ENCODE measurements around the gene TRIO. TPM values are rescaled to one million over a fixed set of nuclear protein-coding genes. Genes with fewer than 3 reads are reported as not detected.

TRIO gene
- total RNA-seq, 1 donor from 2014 or later: 89.8 TPM

DNA sequence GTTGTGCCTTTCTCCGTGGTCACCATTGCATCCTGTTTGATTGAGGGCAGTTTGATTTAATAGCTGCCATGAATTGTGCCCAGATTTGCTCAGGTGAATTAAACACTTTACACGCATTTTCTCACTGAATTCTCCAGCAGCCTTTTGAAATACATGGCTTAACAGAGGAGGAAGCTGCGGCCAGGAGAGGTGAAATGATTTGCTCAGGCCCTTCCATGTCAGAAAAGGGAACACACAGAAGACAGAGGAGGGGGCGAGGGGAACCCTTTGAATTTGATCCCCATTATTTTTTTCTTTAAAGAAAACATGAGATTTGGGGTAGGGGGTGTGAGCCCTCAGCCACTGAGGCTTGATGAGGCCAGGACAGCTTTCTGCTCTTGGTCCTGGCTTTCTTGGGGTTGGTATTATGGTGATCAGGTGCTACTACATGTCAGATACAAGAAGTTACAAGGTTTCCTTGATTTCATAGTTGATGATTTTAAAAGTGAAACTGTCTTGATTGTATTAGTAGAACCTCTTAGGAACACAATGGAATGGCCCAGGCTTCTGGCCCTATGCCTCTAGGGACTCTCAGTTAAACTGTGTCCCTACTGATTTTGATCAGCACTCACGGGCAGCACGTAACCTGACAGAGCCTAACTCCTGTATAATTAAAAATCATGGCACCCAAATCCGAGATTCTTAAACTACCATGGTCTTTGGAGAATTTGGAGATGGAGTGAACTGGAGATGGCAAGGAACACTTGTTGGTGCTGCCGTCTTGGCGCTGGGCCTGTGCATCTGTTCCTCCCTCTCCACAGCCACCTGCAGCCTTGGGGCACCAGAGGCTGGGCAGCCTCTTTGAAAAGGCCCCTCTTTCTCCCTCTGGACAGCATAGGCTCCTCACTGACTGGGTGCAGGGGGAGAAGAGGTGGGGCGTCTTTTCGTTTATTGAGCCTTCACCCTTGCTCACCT is 107.9 kb downstream of the TRIO start:
- intact Hi-C loops (cut with DNase I): no loop called here
- no peak for DNase-seq (ENCODE audit: low spot score)

DNA sequence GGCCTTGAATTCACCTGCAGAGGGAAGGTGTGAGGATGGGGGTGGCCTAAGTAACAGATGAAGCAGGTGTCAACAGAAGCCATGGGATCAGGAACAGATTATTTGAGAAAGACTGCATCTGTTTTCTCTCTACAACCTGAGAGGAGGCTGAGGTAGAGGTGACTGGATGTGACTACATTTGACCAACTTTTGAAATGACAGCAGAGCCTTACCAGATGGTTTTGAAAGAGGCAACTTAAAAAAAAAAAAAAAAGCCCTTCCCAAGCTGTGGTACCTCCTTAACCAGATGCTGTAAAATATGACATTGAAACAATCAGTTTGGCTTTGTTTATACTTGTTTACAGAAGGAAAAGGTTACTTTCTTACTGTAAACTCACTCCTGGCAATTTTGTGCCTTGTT is 108.6 kb downstream of the TRIO start:
- no peak for DNase-seq (ENCODE audit: low spot score)
- intact Hi-C loops (cut with DNase I): no loop called here

DNA sequence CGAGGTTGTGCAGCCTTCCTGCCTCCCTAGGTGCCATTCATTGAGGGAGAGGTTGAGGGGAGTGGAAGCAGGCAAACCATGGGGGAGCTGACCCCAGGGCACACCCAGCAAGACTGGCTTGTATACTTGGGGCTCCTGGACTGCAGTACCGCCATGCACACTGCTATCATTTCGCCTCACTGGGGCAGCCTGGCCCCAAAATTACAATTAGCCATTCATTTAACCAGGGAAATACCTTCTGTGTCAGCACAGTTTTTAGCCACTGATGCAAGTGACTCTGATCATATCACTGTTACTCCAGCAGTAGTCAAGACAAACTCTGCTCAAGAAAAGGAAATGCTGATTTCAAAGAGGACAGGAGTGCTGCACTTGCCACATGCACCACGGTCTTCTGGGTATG is 109.7 kb downstream of the TRIO start:
- no peak for DNase-seq (ENCODE audit: low spot score)
- intact Hi-C loops (cut with DNase I): no loop called here

DNA sequence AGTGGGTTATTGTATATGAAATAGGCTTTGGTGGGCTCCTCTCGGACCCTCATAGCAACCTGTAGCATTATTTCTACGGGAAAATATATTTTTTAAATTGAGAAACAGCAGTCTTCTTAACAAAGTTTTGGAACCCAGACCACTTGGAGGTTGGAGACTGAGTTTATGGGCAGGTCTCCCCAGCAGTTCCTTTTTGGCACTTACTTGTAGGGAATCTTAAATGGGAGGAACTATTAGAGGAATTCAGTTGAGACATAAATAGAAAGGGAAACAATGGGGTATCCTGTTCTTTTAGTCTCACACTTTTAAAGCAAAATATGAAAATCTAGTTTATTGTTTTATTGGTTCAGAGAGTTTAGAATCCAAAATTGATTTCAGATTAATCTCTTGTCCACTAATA is 111.5 kb downstream of the TRIO start:
- no peak for DNase-seq (ENCODE audit: low spot score)
- intact Hi-C loops (cut with DNase I): loop anchor here (5.0 kb wide), 1 partner anchor 32 kb away; no protein-coding TSS in a partner anchor

DNA sequence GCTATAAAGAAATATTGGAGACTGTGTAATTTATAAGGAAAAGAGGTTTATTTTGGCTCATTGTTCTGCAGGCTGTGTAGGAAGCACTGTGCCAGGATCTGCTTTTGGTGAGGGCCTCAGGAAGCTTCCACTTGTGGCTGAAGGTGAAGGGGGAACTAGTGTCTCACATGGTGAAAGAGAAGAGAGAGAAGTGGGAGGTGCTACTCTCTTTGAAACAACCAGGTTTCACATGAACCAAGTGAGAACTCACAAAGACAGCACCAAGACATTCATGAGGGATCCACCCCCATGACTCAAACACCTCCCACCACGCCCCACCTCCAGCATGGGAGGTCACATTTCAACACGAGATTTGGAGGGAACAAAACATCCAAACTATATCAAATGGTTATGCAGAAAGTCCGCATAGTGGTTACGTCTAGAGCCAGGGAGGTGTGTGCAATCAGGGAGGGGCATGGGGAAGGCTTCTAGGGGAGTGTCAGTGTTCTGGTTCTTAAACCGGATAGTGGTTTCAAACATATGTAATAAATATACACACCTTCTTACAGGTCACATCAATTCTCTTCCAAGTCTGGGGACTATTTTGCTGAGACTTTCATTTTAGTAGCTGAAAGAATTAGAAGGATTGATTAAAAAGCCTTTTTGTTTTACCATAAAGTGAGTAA is 113.0 kb downstream of the TRIO start:
- intact Hi-C loops (cut with DNase I): loop anchor here (5.0 kb wide), 1 partner anchor 34 kb away; no protein-coding TSS in a partner anchor
- DNase-seq (ENCODE audit: low spot score): no peak

DNA sequence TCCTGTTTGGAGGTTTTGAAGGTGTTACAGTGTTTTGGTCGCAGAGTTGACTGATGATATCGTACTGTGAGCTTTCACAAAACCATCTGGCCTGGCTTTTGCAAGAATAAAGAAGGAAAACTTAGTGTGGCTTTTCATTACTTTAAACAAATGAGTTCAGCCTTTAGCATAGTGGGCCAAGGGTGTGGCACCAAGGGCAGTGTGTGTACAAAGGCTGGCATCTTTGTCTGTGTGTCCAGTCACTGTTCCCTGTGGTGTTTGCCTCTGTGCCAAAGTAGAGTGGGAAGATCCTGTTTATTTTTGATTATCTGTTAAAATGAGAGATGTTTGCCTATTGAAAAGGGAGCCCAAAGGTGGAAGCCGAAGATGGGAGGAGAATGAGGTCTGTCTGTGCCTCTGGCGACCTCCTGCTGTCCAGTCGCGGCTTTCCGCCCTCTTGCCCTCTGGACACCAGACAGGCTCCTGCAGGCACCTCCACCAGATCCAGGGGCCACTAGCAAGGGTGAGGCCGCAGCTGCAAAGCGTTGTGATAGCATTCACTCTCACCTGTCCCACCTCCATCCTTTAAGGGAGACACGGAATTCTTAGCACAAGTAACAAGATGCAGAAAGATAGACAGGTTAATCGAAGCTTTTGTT is 113.7 kb downstream of the TRIO start:
- DNase-seq (ENCODE audit: low spot score): no peak
- intact Hi-C loops (cut with DNase I): loop anchor here (5.0 kb wide), 1 partner anchor 35 kb away; no protein-coding TSS in a partner anchor

DNA sequence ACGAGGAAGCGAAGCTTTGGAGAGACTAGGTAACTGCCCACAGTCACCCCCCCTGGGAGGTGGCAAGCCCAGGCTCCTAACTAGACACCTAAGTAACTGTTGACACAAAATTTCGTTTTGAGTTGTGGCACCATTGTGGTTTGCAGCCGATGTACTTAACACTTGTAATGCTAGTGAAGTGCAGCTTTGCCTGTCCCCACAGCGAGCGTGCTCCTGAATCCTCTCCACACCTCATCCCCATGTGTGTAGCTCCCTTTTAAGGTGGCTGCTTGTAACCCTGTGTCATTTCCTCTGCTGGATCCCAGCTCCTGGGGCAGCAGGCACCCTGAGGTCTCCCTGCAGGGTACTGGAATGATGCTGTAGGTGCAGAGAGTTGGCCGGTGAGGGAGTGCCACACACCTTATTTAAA is 114.9 kb downstream of the TRIO start:
- no peak for DNase-seq (ENCODE audit: low spot score)
- intact Hi-C loops (cut with DNase I): loop anchor here (5.0 kb wide), 1 partner anchor 36 kb away; no protein-coding TSS in a partner anchor

DNA sequence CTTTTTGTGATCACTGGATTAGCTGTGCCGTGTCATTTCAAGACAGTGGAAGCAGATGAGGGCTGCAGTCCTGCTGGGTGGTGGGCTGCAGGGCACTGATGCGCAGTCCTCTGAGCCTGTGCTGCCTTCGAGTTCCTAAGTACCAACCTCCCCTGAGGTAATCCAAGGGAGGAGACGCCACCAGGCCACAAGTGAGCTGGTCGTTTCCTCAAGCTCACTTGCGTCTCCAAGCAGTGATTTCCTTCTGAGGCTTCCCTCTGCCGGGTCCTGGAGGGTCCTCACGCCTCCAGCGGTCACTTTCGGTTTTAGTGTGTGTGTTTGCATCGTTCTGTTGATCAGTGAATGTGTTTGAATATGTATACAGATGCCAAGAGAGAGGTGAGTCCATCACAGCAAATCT is 115.7 kb downstream of the TRIO start:
- intact Hi-C loops (cut with DNase I): loop anchor here (5.0 kb wide), 1 partner anchor 37 kb away; no protein-coding TSS in a partner anchor
- DNase-seq (ENCODE audit: low spot score): no peak

DNA sequence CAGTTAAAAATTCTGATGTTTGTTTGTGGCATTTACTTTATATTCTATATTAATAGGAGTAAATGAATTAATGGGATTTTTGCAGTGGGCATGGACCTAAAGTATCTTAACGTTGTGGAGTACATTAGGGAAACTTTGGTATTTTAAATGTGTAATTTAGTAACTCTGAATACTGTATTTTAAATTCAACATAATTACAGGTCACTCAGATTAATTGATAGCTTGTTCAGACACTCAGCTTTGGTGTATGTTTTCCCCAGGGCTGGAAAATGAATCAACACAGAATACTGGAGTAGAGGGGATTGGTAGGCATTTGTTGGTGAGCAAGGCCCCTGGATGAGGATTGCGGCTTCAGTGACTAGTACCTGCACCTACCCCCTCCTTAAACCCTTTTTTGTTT is 117.5 kb downstream of the TRIO start:
- intact Hi-C loops (cut with DNase I): no loop called here

DNA sequence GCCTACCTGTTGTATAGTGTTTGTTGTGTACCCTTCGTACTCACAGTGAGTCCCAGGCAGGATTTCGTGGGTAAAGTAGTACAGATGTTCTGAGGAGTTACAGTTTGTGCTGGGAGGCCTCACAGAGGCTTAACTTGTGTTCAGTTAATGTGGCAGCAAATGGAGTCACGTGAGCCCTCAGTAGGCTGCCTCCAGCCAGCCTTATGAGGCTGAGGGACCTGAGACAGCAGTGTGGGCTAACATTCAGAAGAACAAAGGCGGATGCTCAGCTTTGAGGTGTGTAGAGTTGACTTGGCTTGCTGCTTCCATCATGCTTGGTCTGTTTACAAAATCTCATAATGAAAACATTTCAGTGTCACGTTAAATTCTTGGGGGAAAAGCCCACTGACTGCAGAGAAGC is 118.1 kb downstream of the TRIO start:
- no peak for DNase-seq (ENCODE audit: low spot score)
- intact Hi-C loops (cut with DNase I): no loop called here

More for the DNA sequence above, 117.5 kb downstream of the TRIO start:
- no peak for DNase-seq (ENCODE audit: low spot score)

DNA sequence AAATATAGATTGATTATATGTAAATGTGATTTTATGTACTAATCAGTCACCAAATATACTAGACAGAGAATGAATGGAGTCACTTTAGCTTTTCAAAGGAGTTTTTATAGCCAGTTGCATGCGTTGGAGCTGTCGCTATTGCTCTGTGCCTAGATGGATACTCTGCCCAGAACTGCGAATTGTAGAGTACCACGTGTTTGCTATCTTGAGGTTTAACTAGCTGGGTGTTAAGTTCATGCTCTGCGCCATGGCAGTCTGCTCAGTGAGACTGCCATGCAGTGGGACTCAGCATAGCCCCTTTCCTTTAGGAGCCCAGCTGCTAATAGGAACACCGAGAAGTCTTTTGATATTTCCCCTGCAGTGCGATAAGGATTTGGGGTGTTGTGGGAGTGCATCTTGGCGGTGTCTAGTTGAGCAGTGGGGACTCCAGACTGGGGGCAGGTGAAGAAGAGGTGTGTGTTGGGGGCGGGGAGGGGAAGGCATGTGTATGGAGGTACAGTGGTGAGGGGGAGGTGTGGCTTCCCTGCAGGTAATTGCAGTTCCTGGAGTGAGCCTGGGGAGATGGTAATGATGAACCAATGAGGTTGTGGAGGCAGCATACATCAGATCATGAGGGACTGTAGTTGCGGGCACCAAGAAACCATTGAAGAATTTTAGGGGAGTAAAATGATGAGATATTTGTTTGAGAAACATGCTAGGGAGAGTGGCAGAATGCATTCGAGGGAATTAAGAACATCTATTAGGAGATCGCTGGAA is 118.9 kb downstream of the TRIO start:
- DNase-seq (ENCODE audit: low spot score): no peak
- intact Hi-C loops (cut with DNase I): no loop called here

DNA sequence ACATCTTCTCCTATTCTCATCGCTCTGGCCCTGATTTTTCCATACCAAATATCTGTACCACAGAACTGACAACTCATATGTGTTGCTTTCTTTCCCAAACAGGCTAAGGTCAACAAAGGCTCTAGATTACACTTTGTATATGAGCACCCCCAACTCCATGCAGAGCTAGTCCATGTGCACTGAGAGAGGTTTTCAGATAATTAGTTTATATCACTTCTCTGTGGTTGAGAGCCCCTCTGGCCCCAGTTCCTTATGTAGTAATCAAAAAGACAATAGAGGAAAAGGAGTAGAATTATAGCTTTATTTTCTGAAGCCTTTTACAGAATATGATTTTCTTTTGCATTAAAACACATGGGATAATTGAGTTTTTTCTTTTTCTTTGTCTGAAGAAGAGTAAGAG is 120.0 kb downstream of the TRIO start:
- no peak for DNase-seq (ENCODE audit: low spot score)
- intact Hi-C loops (cut with DNase I): no loop called here

DNA sequence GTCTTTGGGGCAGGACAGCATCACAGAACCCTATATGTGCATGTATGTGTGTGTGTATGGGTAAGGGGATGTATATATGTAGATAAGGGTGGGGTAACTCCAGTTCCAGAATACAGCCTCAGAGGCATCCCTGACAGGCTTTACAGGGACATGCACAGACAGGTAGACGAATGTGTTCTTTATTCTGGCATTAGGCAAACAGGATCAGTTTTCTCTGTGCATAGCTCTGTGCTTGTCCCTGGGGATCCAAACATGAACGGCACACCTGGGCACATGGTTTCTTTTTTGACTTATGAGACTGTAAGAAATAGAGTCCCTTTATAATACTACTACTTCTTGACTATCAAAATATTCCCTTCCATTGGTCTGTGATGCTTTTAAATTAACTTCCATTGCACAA is 120.6 kb downstream of the TRIO start:
- intact Hi-C loops (cut with DNase I): no loop called here
- DNase-seq (ENCODE audit: low spot score): no peak

DNA sequence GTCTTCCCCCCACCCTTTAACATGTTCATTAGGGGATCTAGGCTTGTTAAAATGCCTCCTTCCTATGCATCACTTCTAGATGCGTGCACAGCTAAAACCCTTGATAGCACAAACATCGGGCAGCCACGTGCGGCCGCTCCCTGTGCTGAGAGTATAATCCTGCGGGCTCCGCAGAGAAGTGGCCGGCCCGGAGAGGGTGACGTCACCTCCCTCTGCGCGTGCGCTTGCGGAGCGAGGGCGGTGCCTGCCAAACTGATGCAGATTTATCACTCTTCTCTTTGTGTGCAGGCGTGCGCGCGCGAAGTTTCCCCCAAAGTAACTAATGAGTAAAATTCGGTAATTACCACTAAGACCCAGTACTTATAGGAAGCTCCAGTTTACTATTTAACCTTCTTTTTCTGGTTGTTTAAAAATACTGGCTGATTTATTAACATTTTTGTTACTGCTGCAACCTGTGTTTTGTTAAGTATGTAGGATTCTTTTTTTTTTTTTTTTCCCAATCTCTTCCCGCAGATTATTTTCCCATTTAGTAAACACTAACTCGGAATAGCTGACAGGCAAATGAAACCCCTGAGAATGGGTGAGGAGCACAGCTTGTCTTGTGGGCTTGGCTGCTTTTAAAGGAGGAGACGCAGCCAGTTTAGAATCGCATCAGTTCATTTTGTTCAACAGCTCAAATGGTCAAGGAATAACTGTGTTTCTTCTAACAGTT is 121.6 kb downstream of the TRIO start:
- intact Hi-C loops (cut with DNase I): loop anchor here (5.0 kb wide), 1 partner anchor 62 kb away; no protein-coding TSS in a partner anchor
- peak; percentile 94 for DNase-seq (ENCODE audit: low spot score)

DNA sequence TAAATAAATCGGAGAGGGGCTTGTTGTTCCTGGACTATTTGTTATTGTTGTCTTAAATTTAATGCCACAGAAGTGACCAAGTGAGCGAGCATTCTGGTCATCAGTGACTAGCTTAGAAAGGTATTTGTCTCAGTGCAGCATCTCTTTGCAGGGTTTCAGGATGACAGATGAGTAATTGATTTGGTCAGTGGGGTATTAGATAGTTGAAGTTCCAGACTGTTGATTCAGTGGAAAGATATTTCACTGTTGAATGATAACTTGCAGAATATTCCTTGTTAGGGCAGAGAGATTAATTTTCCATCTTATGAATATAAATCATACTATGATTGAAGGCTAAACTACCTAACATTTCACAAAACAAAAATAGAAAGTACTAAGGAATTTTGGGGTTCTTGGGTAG is 122.4 kb downstream of the TRIO start:
- no peak for DNase-seq (ENCODE audit: low spot score)
- intact Hi-C loops (cut with DNase I): loop anchor here (5.0 kb wide), 1 partner anchor 63 kb away; no protein-coding TSS in a partner anchor

DNA sequence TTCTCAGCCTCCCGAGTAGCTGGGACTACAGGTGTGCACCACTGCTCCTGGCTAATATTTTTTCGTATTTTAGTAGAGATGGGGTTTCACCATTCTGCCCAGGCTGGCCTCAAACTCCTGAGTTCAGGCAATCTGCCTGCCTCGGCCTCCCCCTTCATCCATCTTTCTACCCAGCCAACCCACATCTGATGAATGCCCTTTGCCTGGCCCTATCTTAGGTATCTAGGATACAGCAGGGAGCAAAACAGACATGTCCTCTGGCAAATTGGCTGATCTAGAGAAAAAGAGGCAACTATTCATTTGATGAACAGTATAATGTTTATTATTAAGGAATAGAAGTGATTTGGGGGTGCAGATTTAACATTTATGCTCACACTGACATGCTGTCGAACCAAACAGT is 123.0 kb downstream of the TRIO start:
- intact Hi-C loops (cut with DNase I): loop anchor here (5.0 kb wide), 1 partner anchor 64 kb away; no protein-coding TSS in a partner anchor
- no peak for DNase-seq (ENCODE audit: low spot score)

DNA sequence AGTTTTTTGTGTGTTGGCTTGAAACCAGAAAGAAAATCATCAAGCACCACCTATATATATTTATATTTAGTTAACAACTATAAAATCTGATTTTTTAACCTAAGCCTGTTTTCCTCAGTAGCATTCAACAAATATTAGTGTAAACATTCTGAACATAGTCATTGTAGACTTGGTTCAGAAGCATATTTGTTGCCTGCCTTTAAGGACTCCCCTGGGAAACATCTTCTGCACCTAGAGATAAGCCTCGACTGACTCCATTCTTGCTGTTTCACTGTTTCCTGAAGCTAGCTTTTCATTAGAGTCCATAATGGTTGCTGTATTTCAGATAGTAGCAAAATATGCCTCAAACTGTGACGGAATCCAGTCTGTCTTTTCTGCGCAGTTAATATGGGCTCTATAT is 123.5 kb downstream of the TRIO start:
- intact Hi-C loops (cut with DNase I): loop anchor here (5.0 kb wide), 1 partner anchor 64 kb away; no protein-coding TSS in a partner anchor
- DNase-seq (ENCODE audit: low spot score): no peak

DNA sequence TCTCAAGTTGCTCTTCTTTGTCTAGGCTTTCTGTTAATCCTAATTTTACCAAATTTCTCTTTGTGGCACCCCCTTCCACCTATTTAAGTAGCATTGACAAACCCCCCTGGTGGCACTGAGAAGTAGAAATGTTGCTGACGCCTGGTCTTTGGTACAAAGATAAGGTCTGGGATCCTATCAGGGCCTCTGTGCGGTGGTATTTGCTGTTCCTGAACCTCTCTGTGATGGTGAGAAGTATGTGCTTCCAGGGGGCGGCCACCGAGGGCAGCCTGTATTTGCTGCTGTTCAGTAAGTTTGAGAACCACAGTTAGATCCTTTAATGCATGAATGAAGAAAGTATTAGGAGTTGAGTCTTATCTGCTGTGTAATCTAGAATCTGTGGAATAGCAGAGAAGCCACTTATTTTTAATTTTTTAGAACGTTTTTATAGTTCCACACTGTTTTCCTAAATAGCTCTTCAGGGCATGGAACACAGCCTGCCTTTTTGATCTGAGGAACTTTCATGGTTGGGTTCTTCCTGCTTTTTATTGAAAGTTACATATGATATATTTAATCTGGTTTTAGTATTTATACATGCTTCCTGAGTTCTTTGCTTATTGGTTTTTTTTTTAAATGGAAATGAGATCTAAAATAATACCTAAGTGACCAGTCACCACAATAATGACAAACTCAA is 124.2 kb downstream of the TRIO start:
- intact Hi-C loops (cut with DNase I): loop anchor here (5.0 kb wide), 1 partner anchor 65 kb away; no protein-coding TSS in a partner anchor
- no peak for DNase-seq (ENCODE audit: low spot score)

Measured in cardiac septum (tissue), 1 donor.